SU-DHL-6 (cell line): ENCODE measurements around the gene CYP2W1.

Experiments used
- H2AFZ ChIP-seq: fragments of 200-600 bp; sonication (generic); 2 replicates; pipeline ENCODE4 v1.6.1; 2014; ENCODE audit warnings: low read depth, mild to moderate bottlenecking, moderate library complexity, mixed read lengths, antibody characterized with exemption, low read length; ENCODE audit not compliant: severe bottlenecking
- H3F3A ChIP-seq: fragments of 200-600 bp; shearing (Covaris generic); 2 replicates; pipeline ENCODE4 v1.6.0; 2016; ENCODE audit warnings: antibody characterized with exemption, mild to moderate bottlenecking; ENCODE audit not compliant: insufficient read depth
- H3K27ac ChIP-seq: fragments of 200-600 bp; sonication (generic); 2 replicates; pipeline ENCODE4 v1.5.1; 2016; ENCODE audit warnings: low read depth, mild to moderate bottlenecking, low read length, moderate library complexity, mixed read lengths
- H3K27me3 ChIP-seq: fragments of 200-600 bp; sonication (generic), shearing (Covaris generic); 2 replicates; pipeline ENCODE4 v1.6.0; 2014; ENCODE audit warnings: mild to moderate bottlenecking, low read length
- H3K36me3 ChIP-seq: fragments of 200-600 bp; sonication (generic); 2 replicates; pipeline ENCODE4 v1.6.1; 2014; ENCODE audit warnings: mild to moderate bottlenecking, low read length, mixed read lengths
- H3K4me2 ChIP-seq: fragments of 300-600, 200-600 bp; shearing (Covaris generic), sonication (generic); 2 replicates; pipeline ENCODE4 v1.6.0; 2014; ENCODE audit warnings: low read length, low read depth, mild to moderate bottlenecking; ENCODE audit not compliant: poor library complexity, severe bottlenecking
- H3K4me3 ChIP-seq: fragments of 200-600 bp; sonication (generic); 2 replicates; pipeline ENCODE4 v1.5.1; 2014; ENCODE audit warnings: antibody characterized with exemption, low read length, mild to moderate bottlenecking, mixed read lengths; ENCODE audit not compliant: insufficient read depth, poor library complexity, severe bottlenecking
- H3K79me2 ChIP-seq: fragments of 200-600 bp; sonication (generic); 2 replicates; pipeline ENCODE4 v1.6.1; 2014; ENCODE audit warnings: mild to moderate bottlenecking, low read length, moderate library complexity; ENCODE audit not compliant: insufficient read depth
- H3K9ac ChIP-seq: fragments of 200-600 bp; sonication (generic); 2 replicates; pipeline ENCODE4 v1.7.0; 2014; ENCODE audit warnings: mild to moderate bottlenecking, low read length
- H3K9me2 ChIP-seq: fragments of 200-600 bp; sonication (generic); replicated peaks from 2 replicates; pipeline ENCODE4 v1.6.1; 2014; ENCODE audit warnings: low read length; ENCODE audit not compliant: insufficient read depth
- H3K9me3 ChIP-seq: fragments of 200-600 bp; sonication (generic); 2 replicates; pipeline ENCODE4 v1.6.1; 2014; ENCODE audit warnings: low read length, mixed read lengths; ENCODE audit not compliant: insufficient read depth
- H4K20me1 ChIP-seq: fragments of 200-600 bp; sonication (generic); 2 replicates; pipeline ENCODE4 v1.6.1; 2014; ENCODE audit warnings: low read depth, mild to moderate bottlenecking, antibody characterized with exemption, low read length, moderate library complexity, mixed read lengths
- EZH2phosphoT487 ChIP-seq: fragments of 200-600 bp; sonication (generic), shearing (Covaris generic); conservative IDR thresholded peaks from 2 replicates; pipeline ENCODE4 v1.6.1; 2018; ENCODE audit warnings: mild to moderate bottlenecking, antibody characterized with exemption, low read length, moderate library complexity, mixed read lengths
- TF ChIP-seq, protein P1 (sequence below): fragments of 200-600 bp; sonication (generic); IDR thresholded peaks from one replicate; pipeline ENCODE4 v1.5.1; 2017; ENCODE audit warnings: antibody characterized with exemption, mild to moderate bottlenecking, low read length, moderate library complexity; ENCODE audit not compliant: insufficient read depth, poor library complexity, severe bottlenecking

Gene CYP2W1

DNA sequence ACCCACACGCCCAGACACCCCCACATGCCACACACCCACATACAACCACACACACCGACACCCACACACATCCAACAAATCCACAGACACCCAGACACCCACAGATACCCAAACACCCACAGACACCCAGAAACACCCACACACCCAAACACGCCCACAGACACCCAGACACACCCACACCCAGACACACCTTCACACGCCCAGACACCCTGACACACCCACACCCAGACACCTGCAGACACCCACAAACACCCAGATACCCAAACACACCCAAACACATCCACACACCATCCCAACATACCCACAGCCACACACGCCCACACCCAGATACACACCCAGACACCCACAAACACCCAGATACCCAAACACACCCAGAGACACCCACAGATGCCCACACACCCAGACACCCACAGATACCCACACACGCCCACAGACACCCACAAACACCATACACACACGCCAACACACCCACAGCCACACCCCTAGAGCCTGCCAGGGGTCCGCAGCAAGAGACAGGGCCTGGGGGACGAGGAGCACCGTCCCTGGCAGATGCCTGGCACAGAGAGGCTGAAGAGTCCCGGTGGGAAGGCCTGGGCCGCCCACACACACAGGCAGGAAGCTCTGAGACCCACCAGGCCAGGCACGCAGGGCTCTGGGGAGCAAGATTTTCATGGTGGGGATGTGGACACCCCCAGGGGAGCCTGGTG lies 28.5 kb downstream of the CYP2W1 start:
- no peak overlapping the region for H2AFZ ChIP-seq
- H3K9me2 ChIP-seq, result no peaks in the 10 kb centered on the region
- no peaks in the 10 kb centered on the region for H3K79me2 ChIP-seq
- H3K27me3 ChIP-seq, result no peaks in the 10 kb centered on the region
- no peaks in the 10 kb centered on the region for H3K9me3 ChIP-seq
- H3K4me2 ChIP-seq, result no peak overlapping the region
- no peak overlapping the region for H3K27ac ChIP-seq
- no peaks in the 10 kb centered on the region for H3F3A ChIP-seq
- H3K9ac ChIP-seq, result no peak overlapping the region
- no peak overlapping the region for H3K4me3 ChIP-seq
- no peak for TF ChIP-seq EZH2phosphoT487
- TF ChIP-seq, protein P1, sequence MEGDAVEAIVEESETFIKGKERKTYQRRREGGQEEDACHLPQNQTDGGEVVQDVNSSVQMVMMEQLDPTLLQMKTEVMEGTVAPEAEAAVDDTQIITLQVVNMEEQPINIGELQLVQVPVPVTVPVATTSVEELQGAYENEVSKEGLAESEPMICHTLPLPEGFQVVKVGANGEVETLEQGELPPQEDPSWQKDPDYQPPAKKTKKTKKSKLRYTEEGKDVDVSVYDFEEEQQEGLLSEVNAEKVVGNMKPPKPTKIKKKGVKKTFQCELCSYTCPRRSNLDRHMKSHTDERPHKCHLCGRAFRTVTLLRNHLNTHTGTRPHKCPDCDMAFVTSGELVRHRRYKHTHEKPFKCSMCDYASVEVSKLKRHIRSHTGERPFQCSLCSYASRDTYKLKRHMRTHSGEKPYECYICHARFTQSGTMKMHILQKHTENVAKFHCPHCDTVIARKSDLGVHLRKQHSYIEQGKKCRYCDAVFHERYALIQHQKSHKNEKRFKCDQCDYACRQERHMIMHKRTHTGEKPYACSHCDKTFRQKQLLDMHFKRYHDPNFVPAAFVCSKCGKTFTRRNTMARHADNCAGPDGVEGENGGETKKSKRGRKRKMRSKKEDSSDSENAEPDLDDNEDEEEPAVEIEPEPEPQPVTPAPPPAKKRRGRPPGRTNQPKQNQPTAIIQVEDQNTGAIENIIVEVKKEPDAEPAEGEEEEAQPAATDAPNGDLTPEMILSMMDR, result no peak
- no peaks in the 10 kb centered on the region for H3K36me3 ChIP-seq
- no peaks in the 10 kb centered on the region; the same call in 1 of the 2 replicates for H4K20me1 ChIP-seq

DNA sequence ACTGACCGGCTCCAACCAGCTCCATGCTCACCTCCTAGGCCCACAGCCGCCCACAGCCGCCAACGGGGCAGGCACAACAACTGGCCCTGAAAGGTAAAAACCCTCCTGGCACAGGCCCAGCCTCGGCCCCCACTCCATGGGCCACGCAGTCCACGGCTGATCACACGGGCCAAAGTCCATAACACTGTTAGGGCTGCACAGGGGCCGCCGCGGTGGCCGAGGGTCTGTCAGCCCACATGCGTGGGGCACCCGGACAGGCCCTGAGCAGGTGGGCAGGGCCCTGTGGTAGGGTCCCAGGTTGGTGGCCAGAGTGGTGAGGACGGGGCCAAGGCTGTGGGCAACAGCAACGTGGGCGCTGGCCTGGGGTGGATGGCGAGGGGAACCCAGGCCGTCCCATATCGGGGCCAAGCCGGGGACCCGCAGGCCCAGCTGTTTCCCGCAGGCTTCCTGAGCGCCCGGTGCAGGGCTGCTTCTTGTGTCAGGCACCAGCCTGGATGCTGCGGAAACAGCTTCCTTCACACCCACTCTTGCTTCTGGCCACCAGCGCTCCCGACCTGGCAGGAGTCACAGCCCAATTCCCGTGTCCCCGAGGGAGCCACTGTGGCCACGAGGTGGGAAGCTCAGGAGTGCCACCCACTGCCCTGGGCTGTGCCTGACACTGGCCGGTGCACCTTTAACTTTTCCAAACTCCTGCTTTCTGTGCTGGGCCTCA lies 29.2 kb downstream of the CYP2W1 start:
- Histone ChIP-seq H3K4me2 (no peak overlapping the region), H3K4me3 (no peak overlapping the region), H4K20me1 (no peaks in the 10 kb centered on the region; the same call in 1 of the 2 replicates), H3K9ac (no peak overlapping the region), H2AFZ (no peak overlapping the region), H3K36me3 (no peaks in the 10 kb centered on the region), H3F3A (no peaks in the 10 kb centered on the region), H3K9me3 (no peaks in the 10 kb centered on the region), H3K9me2 (no peaks in the 10 kb centered on the region), H3K79me2 (no peaks in the 10 kb centered on the region), H3K27me3 (no peaks in the 10 kb centered on the region), H3K27ac (no peak overlapping the region)
- TF ChIP-seq, protein P1, result no peak
- no peak for TF ChIP-seq EZH2phosphoT487

DNA sequence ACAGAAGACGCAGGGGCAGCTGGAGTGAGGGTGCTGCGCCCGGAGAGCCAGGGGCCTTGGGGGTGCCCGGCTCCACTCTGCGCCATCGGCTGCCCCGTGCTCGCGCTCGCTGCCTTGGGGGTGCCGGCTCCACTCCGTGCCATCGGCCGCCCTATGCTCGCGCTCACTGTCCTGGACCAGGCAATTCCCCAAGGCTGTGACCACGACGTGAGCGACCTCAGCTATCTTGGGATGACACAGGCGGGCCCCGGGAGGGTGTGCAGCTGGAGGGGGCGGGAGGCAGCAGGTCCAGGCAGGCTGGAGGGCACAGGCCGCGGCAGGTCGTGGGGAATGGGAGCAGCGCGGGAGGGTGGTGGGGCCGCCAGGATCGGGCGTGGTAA lies 29.7 kb downstream of the CYP2W1 start:
- H3K79me2 ChIP-seq, result no peaks in the 10 kb centered on the region
- no peak overlapping the region for H3K4me2 ChIP-seq
- no peaks in the 10 kb centered on the region for H3K36me3 ChIP-seq
- H4K20me1 ChIP-seq, result no peaks in the 10 kb centered on the region; the same call in 1 of the 2 replicates
- no peak overlapping the region for H3K4me3 ChIP-seq
- H3K9me3 ChIP-seq, result no peaks in the 10 kb centered on the region
- no peaks in the 10 kb centered on the region for H3K9me2 ChIP-seq
- no peaks in the 10 kb centered on the region for H3F3A ChIP-seq
- TF ChIP-seq, protein P1, result no peak
- no peak for TF ChIP-seq EZH2phosphoT487
- no peak overlapping the region for H3K9ac ChIP-seq
- H2AFZ ChIP-seq, result no peak overlapping the region
- no peak overlapping the region for H3K27ac ChIP-seq
- no peaks in the 10 kb centered on the region for H3K27me3 ChIP-seq
